Stromal cell of bone marrow (primary cell): ENCODE data around the gene HNRNPUL1.

Experiments
- DNase-seq: peaks from one replicate; pipeline ENCODE4 v3.0.0-alpha.2; 2012; ENCODE audit warnings: low read depth

HNRNPUL1 gene

GRCh38 chr19:41353466-41354342 lies 89.5 kb downstream of the HNRNPUL1 start, which contains the start of gene TGFB1:
TGFB1 (minus strand) TSS chr19:41353922; CDS start chr19:41353044, 878 bp downstream.
- peak; percentile 67 for DNase-seq

- DNase-seq = no peak
Measured at GRCh38 chr19:41354343-41354953, 90.3 kb downstream of the HNRNPUL1 start.

DNA sequence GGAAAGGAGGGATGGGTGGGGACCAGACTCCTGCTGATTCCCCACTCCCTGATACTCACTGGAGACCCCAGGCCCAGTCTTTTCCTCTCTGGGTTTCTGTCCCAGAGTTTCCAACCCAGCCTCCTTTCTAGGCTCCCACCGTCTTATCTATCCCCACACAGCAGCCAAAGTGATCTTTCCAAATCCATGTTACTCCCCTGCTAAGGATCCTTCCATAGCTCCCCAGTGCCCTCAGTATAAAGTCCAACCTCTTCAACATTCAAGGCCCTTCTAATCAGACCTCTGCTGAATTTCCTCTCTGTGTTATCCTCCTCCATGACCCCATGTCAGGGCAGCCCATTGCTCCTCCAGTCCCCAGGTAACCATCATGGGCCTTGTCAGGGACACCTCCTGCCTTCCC lies 90.9 kb downstream of the HNRNPUL1 start:
- no peak for DNase-seq

GRCh38 chr19:41355802-41356201 lies 91.6 kb downstream of the HNRNPUL1 start:
- no peak for DNase-seq

DNA sequence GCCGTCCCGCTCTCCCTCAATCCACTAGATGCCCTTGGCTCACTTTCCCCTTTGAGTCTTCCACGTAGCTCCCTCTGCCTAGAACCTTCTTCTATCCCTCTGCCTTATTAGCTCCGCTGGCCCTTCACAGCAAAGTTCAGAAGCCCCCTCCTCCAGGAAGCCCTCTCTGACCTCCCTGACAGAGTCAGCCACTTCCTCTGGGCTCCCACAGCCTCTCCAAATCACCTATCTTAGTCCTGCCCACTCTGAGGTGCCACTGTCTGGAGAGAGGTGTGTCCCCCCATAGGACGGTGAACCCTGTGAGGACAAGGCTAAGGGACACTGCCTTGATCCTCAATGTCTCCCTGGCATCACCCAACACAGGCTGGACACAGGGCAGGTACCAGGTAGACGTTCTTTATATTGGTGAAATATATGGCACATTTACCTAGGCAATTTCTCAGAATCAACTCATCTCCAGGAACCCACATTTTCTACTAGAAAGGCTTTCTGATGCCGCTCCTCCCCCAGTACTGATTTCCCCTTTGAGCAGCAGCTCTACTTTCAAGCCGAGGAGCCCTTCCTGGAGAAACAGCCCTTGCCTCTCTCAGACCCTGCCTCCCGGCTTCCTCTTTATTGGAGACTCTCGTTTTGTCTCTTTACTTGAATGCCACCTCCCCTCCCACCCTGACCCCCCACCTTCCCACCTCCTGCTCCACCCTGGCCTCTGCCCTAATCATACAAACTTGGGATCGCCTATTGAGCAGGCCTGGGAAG lies 93.0 kb downstream of the HNRNPUL1 start:
- no peak for DNase-seq
